OCI-LY1 (cell line): ENCODE measurements around the gene CALHM5.

Experiments
- H2AFZ ChIP-seq: fragments of 200-600 bp; sonication (generic), shearing (Covaris generic); 2 replicates; pipeline ENCODE4 v1.6.0; 2014; ENCODE audit warnings: antibody characterized with exemption, mild to moderate bottlenecking, low read length
- H3F3A ChIP-seq: fragments of 200-600 bp; sonication (generic), shearing (Covaris generic); 2 replicates; pipeline ENCODE4 v1.6.0; 2014; ENCODE audit warnings: mild to moderate bottlenecking, antibody characterized with exemption, low read length, moderate library complexity; ENCODE audit not compliant: insufficient read depth
- H3K27ac ChIP-seq: fragments of 200-600 bp; sonication (generic); 2 replicates; pipeline ENCODE4 v1.5.1; 2014; ENCODE audit warnings: low read length, mixed run types, mild to moderate bottlenecking, low read depth; ENCODE audit not compliant: poor library complexity, severe bottlenecking
- H3K27me3 ChIP-seq: fragments of 200-600 bp; sonication (generic); 2 replicates; pipeline ENCODE4 v1.6.0; 2014; ENCODE audit warnings: antibody characterized with exemption, mild to moderate bottlenecking, low read length, moderate library complexity; ENCODE audit not compliant: insufficient read depth
- H3K36me3 ChIP-seq: fragments of 200-600 bp; sonication (generic); 2 replicates; pipeline ENCODE4 v1.6.1; 2014; ENCODE audit warnings: mild to moderate bottlenecking, antibody characterized with exemption, low read length, moderate library complexity, mixed read lengths; ENCODE audit not compliant: insufficient read depth
- H3K4me1 ChIP-seq: fragments of 200-600 bp; sonication (generic); 2 replicates; pipeline ENCODE4 v1.5.1; 2014; ENCODE audit warnings: mild to moderate bottlenecking, low read length, moderate library complexity; ENCODE audit not compliant: insufficient read depth, severe bottlenecking
- H3K4me2 ChIP-seq: fragments of 200-600 bp; sonication (generic), shearing (Covaris generic); 2 replicates; pipeline ENCODE4 v1.6.1; 2014; ENCODE audit warnings: low read length
- H3K4me3 ChIP-seq: fragments of 200-600 bp; sonication (generic); 2 replicates; pipeline ENCODE4 v1.5.1; 2014; ENCODE audit warnings: low read length, low read depth, mild to moderate bottlenecking, mixed read lengths; ENCODE audit not compliant: poor library complexity, severe bottlenecking
- H3K79me2 ChIP-seq: fragments of 200-600 bp; shearing (Covaris generic); 2 replicates; pipeline ENCODE4 v1.6.1; 2016; ENCODE audit warnings: mixed run types, low read length, mixed read lengths; ENCODE audit not compliant: insufficient read depth
- H3K9ac ChIP-seq: fragments of 200-600 bp; sonication (generic), shearing (Covaris generic); 2 replicates; pipeline ENCODE4 v1.6.1; 2014; ENCODE audit warnings: mild to moderate bottlenecking, low read length, mixed read lengths
- H3K9me2 ChIP-seq: fragments of 200-600 bp; sonication (generic), shearing (Covaris generic); 2 replicates; pipeline ENCODE4 v1.6.1; 2014; ENCODE audit warnings: low read depth, mild to moderate bottlenecking, low read length, mixed read lengths
- H3K9me3 ChIP-seq: fragments of 200-600 bp; shearing (Covaris generic); 2 replicates; pipeline ENCODE4 v1.6.1; 2014; ENCODE audit warnings: low read length, mixed read lengths
- H4K20me1 ChIP-seq: fragments of 200-600 bp; sonication (generic), shearing (Covaris generic); 2 replicates; pipeline ENCODE4 v1.6.0; 2016; ENCODE audit warnings: mild to moderate bottlenecking, low read length; ENCODE audit not compliant: insufficient read depth
- EZH2 ChIP-seq: fragments of 200-600 bp; sonication (generic), shearing (Covaris generic); IDR thresholded peaks from 2 replicates; pipeline ENCODE4 v1.8.0; 2017; ENCODE audit warnings: borderline replicate concordance, mixed run types, mild to moderate bottlenecking, antibody characterized with exemption, low read length, moderate library complexity, mixed read lengths
- TF ChIP-seq, protein P1 (sequence below): fragments of 200-600 bp; sonication (generic), shearing (Covaris generic); IDR thresholded peaks from 2 replicates; pipeline ENCODE4 v1.5.1; 2017; ENCODE audit warnings: mild to moderate bottlenecking, antibody characterized with exemption, low read length, moderate library complexity, mixed read lengths

The CALHM5 gene

DNA sequence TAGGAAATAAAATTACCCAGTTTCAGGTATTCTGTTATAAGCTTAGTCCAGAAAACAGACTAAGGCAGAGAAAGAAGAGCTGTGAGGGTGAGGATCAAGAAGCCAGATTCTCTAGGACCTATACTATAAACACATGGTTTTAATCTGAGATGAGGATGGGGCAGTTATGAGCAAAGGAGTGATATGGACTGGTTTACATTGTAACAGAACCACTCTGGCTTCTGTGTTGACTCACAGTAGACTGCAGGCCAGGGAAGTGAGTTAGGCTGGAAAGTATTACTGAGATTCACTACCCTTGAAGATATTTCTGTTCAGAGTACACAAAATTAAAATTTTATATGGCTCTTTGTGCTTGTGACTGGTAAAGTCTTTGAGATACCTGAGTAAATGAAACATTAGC lies 56.7 kb downstream of the CALHM5 start:
- peaks cover 24% of the 10 kb centered on the region for H3K4me1 ChIP-seq
- H3K9me2 ChIP-seq = no peaks in the 10 kb centered on the region
- H3K79me2 ChIP-seq = peaks cover 16% of the 10 kb centered on the region
- no peaks in the 10 kb centered on the region for H3K36me3 ChIP-seq
- H3F3A ChIP-seq = no peaks in the 10 kb centered on the region
- H3K9me3 ChIP-seq = no peaks in the 10 kb centered on the region
- no peak overlapping the region for H3K27ac ChIP-seq
- no peaks in the 10 kb centered on the region for H4K20me1 ChIP-seq
- H3K9ac ChIP-seq = no peak overlapping the region
- H2AFZ ChIP-seq = no peak overlapping the region
- H3K4me3 ChIP-seq = no peak overlapping the region
- H3K27me3 ChIP-seq = no peaks in the 10 kb centered on the region
- H3K4me2 ChIP-seq = no peak overlapping the region
- TF ChIP-seq, protein P1, sequence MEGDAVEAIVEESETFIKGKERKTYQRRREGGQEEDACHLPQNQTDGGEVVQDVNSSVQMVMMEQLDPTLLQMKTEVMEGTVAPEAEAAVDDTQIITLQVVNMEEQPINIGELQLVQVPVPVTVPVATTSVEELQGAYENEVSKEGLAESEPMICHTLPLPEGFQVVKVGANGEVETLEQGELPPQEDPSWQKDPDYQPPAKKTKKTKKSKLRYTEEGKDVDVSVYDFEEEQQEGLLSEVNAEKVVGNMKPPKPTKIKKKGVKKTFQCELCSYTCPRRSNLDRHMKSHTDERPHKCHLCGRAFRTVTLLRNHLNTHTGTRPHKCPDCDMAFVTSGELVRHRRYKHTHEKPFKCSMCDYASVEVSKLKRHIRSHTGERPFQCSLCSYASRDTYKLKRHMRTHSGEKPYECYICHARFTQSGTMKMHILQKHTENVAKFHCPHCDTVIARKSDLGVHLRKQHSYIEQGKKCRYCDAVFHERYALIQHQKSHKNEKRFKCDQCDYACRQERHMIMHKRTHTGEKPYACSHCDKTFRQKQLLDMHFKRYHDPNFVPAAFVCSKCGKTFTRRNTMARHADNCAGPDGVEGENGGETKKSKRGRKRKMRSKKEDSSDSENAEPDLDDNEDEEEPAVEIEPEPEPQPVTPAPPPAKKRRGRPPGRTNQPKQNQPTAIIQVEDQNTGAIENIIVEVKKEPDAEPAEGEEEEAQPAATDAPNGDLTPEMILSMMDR = no peak
- no peak for TF ChIP-seq EZH2

DNA sequence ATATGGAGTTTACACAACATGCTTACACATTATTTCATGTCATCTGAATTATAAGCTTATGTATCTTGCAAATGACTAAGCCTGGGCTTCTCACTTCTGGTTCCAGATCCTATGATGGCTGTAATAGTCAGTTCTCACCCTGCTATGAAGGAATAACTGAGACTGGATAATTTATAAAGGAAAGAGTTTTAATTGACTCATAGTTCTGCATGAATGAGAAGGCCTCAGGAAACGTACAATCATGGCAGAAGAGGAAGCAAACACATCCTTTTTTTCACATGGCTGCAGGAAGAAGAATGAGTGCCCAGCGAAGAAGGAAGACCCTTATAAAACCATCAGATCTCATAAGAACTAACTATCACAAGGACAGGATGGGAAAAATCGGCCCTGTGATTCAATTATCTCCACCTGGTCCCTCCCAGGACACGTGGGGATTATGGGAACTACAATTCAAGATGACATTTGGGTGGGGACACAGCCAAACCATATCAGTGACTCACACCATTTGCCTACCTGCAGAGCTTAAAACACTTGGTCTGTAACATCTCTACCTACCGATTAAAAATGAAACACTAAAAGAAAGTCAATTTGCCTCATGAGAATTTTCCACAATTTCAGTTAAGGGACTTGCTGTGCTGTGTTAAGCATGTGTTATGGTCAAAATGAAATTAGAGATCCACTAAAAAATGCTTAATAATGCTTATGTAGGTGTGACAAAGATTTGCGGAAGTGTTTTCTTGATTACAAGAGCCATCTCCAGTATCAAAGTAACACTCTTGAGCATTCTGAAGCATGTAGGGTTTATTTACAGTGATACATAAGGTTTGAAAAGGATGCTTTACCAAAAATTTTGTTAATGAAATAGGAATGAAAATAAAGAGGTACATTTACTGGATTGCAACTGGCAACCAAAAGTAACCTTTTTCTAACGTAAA lies 57.6 kb downstream of the CALHM5 start:
- Histone ChIP-seq H3K9me2 (no peaks in the 10 kb centered on the region), H3K27ac (no peak overlapping the region), H3K4me1 (peaks cover 30% of the 10 kb centered on the region), H3F3A (no peaks in the 10 kb centered on the region), H3K9me3 (no peaks in the 10 kb centered on the region), H4K20me1 (no peaks in the 10 kb centered on the region), H3K4me2 (peak overlapping the region; percentile 64; the same call in 1 of the 2 replicates), H3K79me2 (peaks cover 25% of the 10 kb centered on the region), H2AFZ (no peak overlapping the region), H3K27me3 (no peaks in the 10 kb centered on the region), H3K9ac (peak overlapping the region; percentile 85; the same call in 1 of the 2 replicates), H3K36me3 (peaks cover 4% of the 10 kb centered on the region; the same call in 1 of the 2 replicates), H3K4me3 (peak overlapping the region; percentile 85)
- TF ChIP-seq, protein P1 = no peak
- no peak for TF ChIP-seq EZH2

DNA sequence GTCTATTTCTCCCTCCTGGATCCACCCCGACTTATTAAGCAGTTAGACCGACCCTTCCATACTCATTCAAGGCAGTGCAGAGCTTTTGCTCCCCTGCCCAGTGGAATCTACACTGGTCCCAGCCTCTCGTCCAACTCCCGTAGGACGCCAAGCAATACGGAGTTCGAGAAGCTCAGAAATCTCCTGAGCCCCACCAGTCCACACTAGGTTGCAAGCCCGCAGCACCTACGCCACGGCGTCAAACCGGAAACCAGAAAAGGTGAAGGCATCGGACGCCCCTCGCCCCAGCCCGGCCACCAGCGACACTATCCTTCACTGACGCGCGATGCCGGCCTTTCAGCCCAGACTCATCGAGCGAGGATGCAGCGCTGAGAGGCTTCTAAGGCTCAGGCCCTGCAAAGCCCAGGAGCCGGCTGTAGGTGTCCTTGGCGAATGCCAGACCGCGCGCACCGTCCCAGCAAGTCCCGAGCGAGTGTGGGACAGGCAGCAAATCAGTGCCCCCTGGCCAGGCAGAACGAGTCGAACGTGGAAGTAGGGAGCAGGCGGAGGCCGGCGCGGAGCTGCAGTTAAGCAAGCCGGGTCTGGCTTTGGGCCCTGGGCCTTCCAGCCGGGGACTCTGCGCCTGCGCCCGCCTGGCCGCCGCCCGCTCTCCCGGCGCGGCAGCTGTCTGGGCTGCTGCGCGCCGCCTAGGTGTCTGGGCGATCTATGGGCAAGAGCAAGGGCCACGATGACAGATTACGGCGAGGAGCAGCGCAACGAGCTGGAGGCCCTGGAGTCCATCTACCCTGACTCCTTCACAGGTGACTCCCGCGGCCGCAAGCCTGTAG lies 59.6 kb downstream of the CALHM5 start, which contains the start of gene RWDD1:
Gene RWDD1 (plus strand): TSS at position 649 of the 827 bp plus-strand sequence. CDS start 79 bp downstream, at position 728.
- H3K9ac ChIP-seq = peak within 1 kb of the TSS; percentile 89
- H3K36me3 ChIP-seq = peaks cover 21% of the 10 kb centered on the region
- peak within 1 kb of the TSS; percentile 85 for H3K4me3 ChIP-seq
- no peaks in the 10 kb centered on the region for H3K9me3 ChIP-seq
- peak within 1 kb of the TSS; percentile 47 for H3K27ac ChIP-seq
- H3K27me3 ChIP-seq = no peaks in the 10 kb centered on the region
- H2AFZ ChIP-seq = peak within 1 kb of the TSS; percentile 7; the same call in 1 of the 2 replicates
- no peaks in the 10 kb centered on the region for H4K20me1 ChIP-seq
- peaks cover 26% of the 10 kb centered on the region for H3K79me2 ChIP-seq
- H3F3A ChIP-seq = no peaks in the 10 kb centered on the region
- TF ChIP-seq, protein P1 = 0 out of 2 replicates have a peak, but pooled peaks have one; percentile 13
- no peak for TF ChIP-seq EZH2
- H3K4me1 ChIP-seq = peaks cover 30% of the 10 kb centered on the region
- H3K4me2 ChIP-seq = peak within 1 kb of the TSS; percentile 88
- H3K9me2 ChIP-seq = no peaks in the 10 kb centered on the region
